ENCODE results near the gene ABCC6. TPM values are rescaled to one million over a fixed set of nuclear protein-coding genes. Genes with fewer than 3 reads are reported as not detected.

ABCC6 gene
- total and polyA plus RNA-seq, 12 donors = 0.17 to 3.8 (median 1.0) TPM

- Histone ChIP-seq H3K4me1 (no peaks in the 10 kb centered on the region), H3K4me3 (no peak overlapping the region), H3K9me3 (no peaks in the 10 kb centered on the region), H3K36me3 (peaks cover 0 to 100% (median 61%) of the 10 kb centered on the region in 9 donors), H3K27ac (no peak overlapping the region), H3K27me3 (no peaks in the 10 kb centered on the region)
- 83% methylated on average over 8 of the region's 8 CpGs for WGBS, 2 donors
- DNase-seq (no peak), ATAC-seq (no peak)
- TF ChIP-seq, protein P1, sequence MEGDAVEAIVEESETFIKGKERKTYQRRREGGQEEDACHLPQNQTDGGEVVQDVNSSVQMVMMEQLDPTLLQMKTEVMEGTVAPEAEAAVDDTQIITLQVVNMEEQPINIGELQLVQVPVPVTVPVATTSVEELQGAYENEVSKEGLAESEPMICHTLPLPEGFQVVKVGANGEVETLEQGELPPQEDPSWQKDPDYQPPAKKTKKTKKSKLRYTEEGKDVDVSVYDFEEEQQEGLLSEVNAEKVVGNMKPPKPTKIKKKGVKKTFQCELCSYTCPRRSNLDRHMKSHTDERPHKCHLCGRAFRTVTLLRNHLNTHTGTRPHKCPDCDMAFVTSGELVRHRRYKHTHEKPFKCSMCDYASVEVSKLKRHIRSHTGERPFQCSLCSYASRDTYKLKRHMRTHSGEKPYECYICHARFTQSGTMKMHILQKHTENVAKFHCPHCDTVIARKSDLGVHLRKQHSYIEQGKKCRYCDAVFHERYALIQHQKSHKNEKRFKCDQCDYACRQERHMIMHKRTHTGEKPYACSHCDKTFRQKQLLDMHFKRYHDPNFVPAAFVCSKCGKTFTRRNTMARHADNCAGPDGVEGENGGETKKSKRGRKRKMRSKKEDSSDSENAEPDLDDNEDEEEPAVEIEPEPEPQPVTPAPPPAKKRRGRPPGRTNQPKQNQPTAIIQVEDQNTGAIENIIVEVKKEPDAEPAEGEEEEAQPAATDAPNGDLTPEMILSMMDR (IDR thresholded peaks at IDR 0.05) = no peak
- intact Hi-C loops (cut with DNase I) = loop anchor here in 2 of 10 donors (5.0 to 10.0 kb wide), 2 partner anchors 262 to 360 kb away; no protein-coding TSS in a partner anchor
Measured at GRCh38 chr16:16137110-16137509, 86.2 kb downstream of the ABCC6 start.

GRCh38 chr16:16136588-16136987 is 86.7 kb downstream of the ABCC6 start:
- Histone ChIP-seq H3K9me3 (no peaks in the 10 kb centered on the region), H3K4me3 (no peak overlapping the region), H3K27ac (no peak overlapping the region), H3K4me1 (no peaks in the 10 kb centered on the region), H3K27me3 (no peaks in the 10 kb centered on the region), H3K36me3 (peaks cover 0 to 100% (median 63%) of the 10 kb centered on the region in 9 donors)
- intact Hi-C loops (cut with DNase I) = loop anchor here in 2 of 10 donors (5.0 to 10.0 kb wide), 2 partner anchors 262 to 359 kb away; no protein-coding TSS in a partner anchor
- WGBS, 2 donors = 96 to 99% methylated on average over 6 of the region's 6 CpGs
- DNase-seq (no peak), ATAC-seq (no peak)
- TF ChIP-seq, protein P1 (IDR thresholded peaks at IDR 0.05) = no peak

- Histone ChIP-seq H3K36me3 (peaks cover 0 to 100% (median 57%) of the 10 kb centered on the region in 9 donors), H3K4me3 (no peak overlapping the region), H3K27me3 (no peaks in the 10 kb centered on the region), H3K27ac (no peak overlapping the region), H3K9me3 (no peaks in the 10 kb centered on the region), H3K4me1 (no peaks in the 10 kb centered on the region)
- no peak for ATAC-seq
- TF ChIP-seq, protein P1 (IDR thresholded peaks at IDR 0.05) = no peak
- WGBS, 2 donors = 96 to 98% methylated on average over 21 of the region's 21 CpGs
- intact Hi-C loops (cut with DNase I) = loop anchor here in 2 of 10 donors (5.0 to 10.0 kb wide), 2 partner anchors 257 to 259 kb away; no protein-coding TSS in a partner anchor
- DNase-seq = no peak
Measured at GRCh38 chr16:16133943-16134604, 89.2 kb downstream of the ABCC6 start.

GRCh38 chr16:16131659-16132058 is 91.6 kb downstream of the ABCC6 start:
- WGBS, 2 donors = 97% methylated on average over 15 of the region's 15 CpGs

More at GRCh38 chr16:16131659-16132058, 91.6 kb downstream of the ABCC6 start:
- Histone ChIP-seq H3K36me3 (peaks cover 0 to 98% (median 41%) of the 10 kb centered on the region in 9 donors), H3K27ac (no peak overlapping the region), H3K4me3 (no peak overlapping the region), H3K27me3 (no peaks in the 10 kb centered on the region), H3K4me1 (no peaks in the 10 kb centered on the region), H3K9me3 (no peaks in the 10 kb centered on the region)
- DNase-seq (no peak), ATAC-seq (no peak)
- TF ChIP-seq, protein P1 (IDR thresholded peaks at IDR 0.05) = no peak
- intact Hi-C loops (cut with DNase I) = loop anchor here in 2 of 10 donors (5.0 to 10.0 kb wide), 2 partner anchors 254 to 257 kb away; no protein-coding TSS in a partner anchor
